ENCODE measurements around the gene RHO.
"Not testable (repeated sequence)": the region's sequence is repeated elsewhere in the genome, so short reads cannot be mapped to it uniquely, and the experiment has no call there.

RHO gene

DNA sequence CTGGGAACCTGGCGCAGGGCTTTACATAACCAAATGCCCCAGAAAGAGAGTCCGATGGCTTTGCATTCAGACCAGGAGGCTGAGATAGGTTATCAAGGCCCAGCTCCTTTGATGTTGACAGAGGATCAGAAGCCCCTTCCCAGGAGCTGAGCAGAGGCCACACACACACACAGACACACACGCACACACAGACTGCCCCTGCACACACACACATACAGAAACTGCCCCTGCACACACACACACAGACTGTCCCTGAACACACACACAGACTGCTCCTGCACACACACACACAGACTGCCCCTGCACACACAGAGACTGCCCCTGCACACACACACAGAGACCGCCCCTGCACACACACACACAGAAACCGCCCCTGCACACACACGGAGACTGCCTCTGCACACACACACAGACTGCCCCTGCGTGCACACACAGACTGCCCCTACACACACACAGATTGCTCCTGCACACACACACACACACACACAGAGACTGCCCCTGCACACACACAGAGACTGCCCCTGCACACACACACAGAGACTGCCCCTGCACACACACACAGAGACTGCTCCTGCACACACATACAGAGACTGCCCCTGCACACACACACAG lies 12.5 kb upstream of the RHO start:
- H3K9me3 ChIP-seq (ENCODE audit: insufficient read depth, low read length, severe bottlenecking); H2AFZ ChIP-seq (ENCODE audit: low read depth, low read length); H3K27me3 ChIP-seq (ENCODE audit: insufficient read depth, low read length, poor library complexity); H3K9ac ChIP-seq (ENCODE audit: low read depth, low read length); H3K79me2 ChIP-seq (ENCODE audit: insufficient read depth, low read length); H3K4me3 ChIP-seq (ENCODE audit: low read depth in 1 of 2, low read length in 2 of 2); ATAC-seq (ENCODE audit: insufficient read depth, low read depth); H3K27ac ChIP-seq (ENCODE audit: low read length); DNase-seq; H4K20me1 ChIP-seq (ENCODE audit: insufficient read depth, low read length); H3K4me2 ChIP-seq (ENCODE audit: insufficient read depth, low read length); H3K4me1 ChIP-seq (ENCODE audit: insufficient read depth, low read length): not testable (repeated sequence)
- peaks cover 42% of the 10 kb centered on the region for H3K36me3 ChIP-seq (ENCODE audit: insufficient read depth, low read length)

DNA sequence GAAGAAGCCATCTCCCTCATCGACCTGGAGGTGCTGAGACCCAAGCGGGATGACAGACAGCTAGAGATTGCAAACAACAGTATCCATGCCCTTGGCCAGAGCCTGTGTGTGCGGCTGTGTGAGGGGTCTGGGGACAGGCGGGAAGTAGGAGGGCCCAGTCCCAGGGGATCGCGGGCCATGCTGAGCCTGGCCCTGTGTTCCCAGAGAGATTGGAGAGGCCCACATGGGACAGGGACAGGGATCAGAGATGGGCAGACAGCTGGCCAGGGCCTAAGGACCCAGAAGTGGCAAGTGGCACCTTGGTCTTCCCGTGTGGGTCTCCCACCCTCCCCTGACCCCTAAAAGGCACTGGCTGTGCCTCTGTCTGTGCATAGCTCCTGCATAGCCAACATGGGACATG lies 10.9 kb upstream of the RHO start:
- H3K4me1 ChIP-seq (ENCODE audit: insufficient read depth, low read length), result no peaks in the 10 kb centered on the region
- peaks cover 39% of the 10 kb centered on the region for H3K36me3 ChIP-seq (ENCODE audit: insufficient read depth, low read length)
- no peak overlapping the region for H3K9ac ChIP-seq (ENCODE audit: low read depth, low read length)
- H4K20me1 ChIP-seq (ENCODE audit: insufficient read depth, low read length), result no peaks in the 10 kb centered on the region
- no peaks in the 10 kb centered on the region for H3K79me2 ChIP-seq (ENCODE audit: insufficient read depth, low read length)
- H3K27me3 ChIP-seq (ENCODE audit: insufficient read depth, low read length, poor library complexity), result no peaks in the 10 kb centered on the region
- TF ChIP-seq EZH2 (IDR thresholded peaks at IDR 0.05; ENCODE audit: borderline replicate concordance, low read depth, low read length, severe bottlenecking), result no peak
- TF ChIP-seq, protein P1, sequence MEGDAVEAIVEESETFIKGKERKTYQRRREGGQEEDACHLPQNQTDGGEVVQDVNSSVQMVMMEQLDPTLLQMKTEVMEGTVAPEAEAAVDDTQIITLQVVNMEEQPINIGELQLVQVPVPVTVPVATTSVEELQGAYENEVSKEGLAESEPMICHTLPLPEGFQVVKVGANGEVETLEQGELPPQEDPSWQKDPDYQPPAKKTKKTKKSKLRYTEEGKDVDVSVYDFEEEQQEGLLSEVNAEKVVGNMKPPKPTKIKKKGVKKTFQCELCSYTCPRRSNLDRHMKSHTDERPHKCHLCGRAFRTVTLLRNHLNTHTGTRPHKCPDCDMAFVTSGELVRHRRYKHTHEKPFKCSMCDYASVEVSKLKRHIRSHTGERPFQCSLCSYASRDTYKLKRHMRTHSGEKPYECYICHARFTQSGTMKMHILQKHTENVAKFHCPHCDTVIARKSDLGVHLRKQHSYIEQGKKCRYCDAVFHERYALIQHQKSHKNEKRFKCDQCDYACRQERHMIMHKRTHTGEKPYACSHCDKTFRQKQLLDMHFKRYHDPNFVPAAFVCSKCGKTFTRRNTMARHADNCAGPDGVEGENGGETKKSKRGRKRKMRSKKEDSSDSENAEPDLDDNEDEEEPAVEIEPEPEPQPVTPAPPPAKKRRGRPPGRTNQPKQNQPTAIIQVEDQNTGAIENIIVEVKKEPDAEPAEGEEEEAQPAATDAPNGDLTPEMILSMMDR (IDR thresholded peaks at IDR 0.05; ENCODE audit: borderline replicate concordance, extremely low read depth, low read length, poor library complexity, severe bottlenecking), result no peak
- ATAC-seq (ENCODE audit: insufficient read depth, low read depth) (no peak), DNase-seq (no peak)
- no peak overlapping the region for H2AFZ ChIP-seq (ENCODE audit: low read depth, low read length)
- no peak overlapping the region for H3K27ac ChIP-seq (ENCODE audit: low read length)
- no peak overlapping the region for H3K4me3 ChIP-seq (ENCODE audit: low read depth in 1 of 2, low read length in 2 of 2)
- H3K4me2 ChIP-seq (ENCODE audit: insufficient read depth, low read length), result no peak overlapping the region
- no peaks in the 10 kb centered on the region for H3K9me3 ChIP-seq (ENCODE audit: insufficient read depth, low read length, severe bottlenecking)

DNA sequence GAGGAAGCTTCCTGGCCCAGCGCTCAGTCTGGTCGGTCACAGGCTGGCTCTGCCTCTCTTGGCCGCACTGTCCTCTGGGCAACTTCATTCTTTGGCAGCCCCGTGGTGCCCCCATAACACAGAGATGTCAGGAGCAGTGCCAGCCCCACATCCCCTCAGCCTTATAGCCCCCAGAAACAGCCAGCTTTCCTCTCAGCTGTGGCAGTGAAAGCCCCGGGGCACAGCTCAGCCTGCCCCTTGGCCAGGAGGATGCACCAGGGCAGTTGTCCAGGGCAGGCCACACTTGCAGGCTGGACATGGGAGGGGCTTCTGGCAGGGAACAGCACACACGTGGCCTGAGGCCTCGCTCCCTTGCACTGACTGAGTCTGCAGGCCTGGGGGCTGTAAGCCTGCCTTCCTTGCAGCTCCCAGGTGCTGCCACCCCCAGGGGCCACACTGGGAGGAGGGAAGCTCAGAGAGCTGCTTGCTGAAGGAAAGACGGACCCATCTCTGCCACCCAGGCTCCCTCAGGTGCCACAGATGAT lies 10.3 kb upstream of the RHO start:
- ATAC-seq (ENCODE audit: insufficient read depth, low read depth), result no peak
- DNase-seq, result no peak

DNA sequence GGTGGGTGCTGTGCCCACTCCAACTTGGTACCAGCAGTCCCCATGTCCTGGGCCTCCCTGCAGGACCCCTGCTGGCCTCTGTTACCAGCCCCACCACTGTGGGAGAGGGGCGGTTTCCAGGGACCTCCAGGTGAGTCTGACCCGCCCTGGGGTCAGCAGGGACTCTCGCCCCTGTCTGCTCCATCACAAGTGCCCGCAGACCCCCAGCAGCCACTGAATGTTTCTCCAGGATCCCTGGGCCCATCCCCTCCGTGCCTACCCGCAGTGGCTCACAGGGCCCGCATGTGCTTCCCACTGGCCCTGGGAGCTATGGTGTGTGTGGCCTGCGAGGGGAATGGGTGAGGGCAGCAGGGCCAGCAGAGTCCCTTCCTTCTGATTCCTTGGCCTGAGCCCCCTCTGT lies 9.9 kb upstream of the RHO start:
- Histone ChIP-seq H3K4me3 (ENCODE audit: low read depth in 1 of 2, low read length in 2 of 2) (no peak overlapping the region), H3K4me2 (ENCODE audit: insufficient read depth, low read length) (no peak overlapping the region), H3K27ac (ENCODE audit: low read length) (no peak overlapping the region), H4K20me1 (ENCODE audit: insufficient read depth, low read length) (no peaks in the 10 kb centered on the region), H2AFZ (ENCODE audit: low read depth, low read length) (no peak overlapping the region), H3K9ac (ENCODE audit: low read depth, low read length) (no peak overlapping the region), H3K36me3 (ENCODE audit: insufficient read depth, low read length) (peaks cover 28% of the 10 kb centered on the region), H3K27me3 (ENCODE audit: insufficient read depth, low read length, poor library complexity) (no peaks in the 10 kb centered on the region), H3K79me2 (ENCODE audit: insufficient read depth, low read length) (no peaks in the 10 kb centered on the region), H3K4me1 (ENCODE audit: insufficient read depth, low read length) (no peaks in the 10 kb centered on the region), H3K9me3 (ENCODE audit: insufficient read depth, low read length, severe bottlenecking) (no peaks in the 10 kb centered on the region)
- DNase-seq (no peak), ATAC-seq (ENCODE audit: insufficient read depth, low read depth) (no peak)
- TF ChIP-seq, protein P1 (IDR thresholded peaks at IDR 0.05; ENCODE audit: borderline replicate concordance, extremely low read depth, low read length, poor library complexity, severe bottlenecking), result no peak
- no peak for TF ChIP-seq EZH2 (IDR thresholded peaks at IDR 0.05; ENCODE audit: borderline replicate concordance, low read depth, low read length, severe bottlenecking)

More for the DNA sequence above, 10.3 kb upstream of the RHO start:
- Histone ChIP-seq H4K20me1 (ENCODE audit: insufficient read depth, low read length) (no peaks in the 10 kb centered on the region), H3K4me3 (ENCODE audit: low read depth in 1 of 2, low read length in 2 of 2) (no peak overlapping the region), H3K4me1 (ENCODE audit: insufficient read depth, low read length) (no peaks in the 10 kb centered on the region), H3K27ac (ENCODE audit: low read length) (no peak overlapping the region), H3K27me3 (ENCODE audit: insufficient read depth, low read length, poor library complexity) (no peaks in the 10 kb centered on the region), H2AFZ (ENCODE audit: low read depth, low read length) (no peak overlapping the region), H3K9ac (ENCODE audit: low read depth, low read length) (no peak overlapping the region), H3K9me3 (ENCODE audit: insufficient read depth, low read length, severe bottlenecking) (no peaks in the 10 kb centered on the region), H3K4me2 (ENCODE audit: insufficient read depth, low read length) (no peak overlapping the region), H3K79me2 (ENCODE audit: insufficient read depth, low read length) (no peaks in the 10 kb centered on the region), H3K36me3 (ENCODE audit: insufficient read depth, low read length) (peaks cover 33% of the 10 kb centered on the region)
- TF ChIP-seq, protein P1 (IDR thresholded peaks at IDR 0.05; ENCODE audit: borderline replicate concordance, extremely low read depth, low read length, poor library complexity, severe bottlenecking), result no peak
- TF ChIP-seq EZH2 (IDR thresholded peaks at IDR 0.05; ENCODE audit: borderline replicate concordance, low read depth, low read length, severe bottlenecking), result no peak
